C4-2B (cell line): ENCODE data around the gene ZC3H15.

Experiments
- ZFX ChIP-seq: fragments of 450-650 bp; IDR thresholded peaks from 2 replicates; pipeline ENCODE4 v1.6.1; 2017
- TF ChIP-seq, protein P1 (sequence below): fragments of 450-650 bp; conservative IDR thresholded peaks from 2 replicates; pipeline ENCODE4 v1.5.1; 2017; ENCODE audit warnings: mild to moderate bottlenecking

GRCh38 chr2:186443851-186444250 is 42.2 kb upstream of the ZC3H15 start:
- TF ChIP-seq, protein P1, sequence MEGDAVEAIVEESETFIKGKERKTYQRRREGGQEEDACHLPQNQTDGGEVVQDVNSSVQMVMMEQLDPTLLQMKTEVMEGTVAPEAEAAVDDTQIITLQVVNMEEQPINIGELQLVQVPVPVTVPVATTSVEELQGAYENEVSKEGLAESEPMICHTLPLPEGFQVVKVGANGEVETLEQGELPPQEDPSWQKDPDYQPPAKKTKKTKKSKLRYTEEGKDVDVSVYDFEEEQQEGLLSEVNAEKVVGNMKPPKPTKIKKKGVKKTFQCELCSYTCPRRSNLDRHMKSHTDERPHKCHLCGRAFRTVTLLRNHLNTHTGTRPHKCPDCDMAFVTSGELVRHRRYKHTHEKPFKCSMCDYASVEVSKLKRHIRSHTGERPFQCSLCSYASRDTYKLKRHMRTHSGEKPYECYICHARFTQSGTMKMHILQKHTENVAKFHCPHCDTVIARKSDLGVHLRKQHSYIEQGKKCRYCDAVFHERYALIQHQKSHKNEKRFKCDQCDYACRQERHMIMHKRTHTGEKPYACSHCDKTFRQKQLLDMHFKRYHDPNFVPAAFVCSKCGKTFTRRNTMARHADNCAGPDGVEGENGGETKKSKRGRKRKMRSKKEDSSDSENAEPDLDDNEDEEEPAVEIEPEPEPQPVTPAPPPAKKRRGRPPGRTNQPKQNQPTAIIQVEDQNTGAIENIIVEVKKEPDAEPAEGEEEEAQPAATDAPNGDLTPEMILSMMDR: no peak
- no peak for TF ChIP-seq ZFX
